Pancreas (tissue), 10 donors: Measurements from ENCODE around the gene IGFBP5. TPM values are rescaled to one million over a fixed set of nuclear protein-coding genes. Genes with fewer than 3 reads are reported as not detected.

Experiments
- ATAC-seq, 4 donors: fragments of 200-7000 bp; cut with Tn5 transposase; one replicate each; pipeline versions ENCODE4 v1.8.0 to v1.9.1; 2020; ENCODE audit warnings: mild to moderate bottlenecking in 4 of 4, moderate library complexity in 4 of 4
- DNase-seq, 6 donors: peaks; one replicate each; pipeline ENCODE4 v3.0.0-alpha.2; 2020
- FAIRE-seq: peaks from 2 replicates; lab custom pipeline; 2012; peaks lifted over from hg19 to GRCh38; lab: Jason Lieb, UNC
- H3K27ac ChIP-seq, 4 donors: fragments of 200-600 bp; sonication (generic); 1 replicate in 3 of 4; 2 replicates in 1 of 4; pipeline versions ENCODE4 v1.5.0 to v1.8.0; 2020
- H3K27me3 ChIP-seq, 4 donors: fragments of 200-600 bp; one replicate each; pipeline ENCODE4 v1.8.0; 2021
- H3K36me3 ChIP-seq, 3 donors: fragments of 200-600 bp; sonication (generic) in 1 of 3; one replicate each; pipeline versions ENCODE4 v1.5.0 to v1.8.0; 2020 to 2021
- H3K4me1 ChIP-seq, 3 donors: fragments of 200-600 bp; one replicate each; pipeline ENCODE4 v1.8.0; 2021
- H3K4me3 ChIP-seq, 4 donors: fragments of 200-600 bp; sonication (generic) in 2 of 4; one replicate each; pipeline versions ENCODE4 v1.5.0 to v1.8.0; 2020 to 2021
- H3K9me3 ChIP-seq, 4 donors: fragments of 200-600 bp; one replicate each; pipeline ENCODE4 v1.8.0; 2021
- CTCF ChIP-seq, 4 donors: fragments of 200-600 bp; sonication (generic) in 3 of 4; IDR thresholded peaks; one replicate each; pipeline versions ENCODE4 v1.5.0 to v1.8.0; 2021; ENCODE audit warnings: antibody characterized with exemption in 4 of 4
- WGBS, 2 donors: extraction: QIAGEN DNeasy Blood & Tissue Kit; methylation state at CpG; one replicate each; pipeline ENCODE4 v1.1.7; 2013; 5-methylcytosine and 5-hydroxymethylcytosine counted together
- intact Hi-C, 3 donors: fragments of 100-400 bp; cut with DNase I; formaldehyde crosslinking; loops; one replicate each; pipeline versions ENCODE4 v1.11.1 to v1.14.2; 2022
- polyA plus RNA-seq, 2 donors: library from polyadenylated mRNA; stranded (reverse); fragments of 200-250 nt; gene quantifications; one replicate each; pipeline ENCODE4 v1.2.3, GENCODE V29; 2013
- total RNA-seq, 6 donors: library from RNA; stranded (reverse); fragmentation: NEBNext Ultra II Directional in 4 of 6; extraction: Animal tissue kit (Norgen Biotek cat#: 25700) in 4 of 6; gene quantifications; one replicate each; pipeline versions ENCODE4 v1.2.1 to v1.2.4, GENCODE V29; 2021 to 2023
- donor health status: healthy with polysubstance abuse.
- donor health status: DM: no; HTN: no; CAD: no; lungs with moderate emphysema.
- donor health status: DM: no; HTN: no; CAD: no.
- donor health status: control.
- donor health status: control.
- donor health status: Bipolar disorder and iron deficiency.
- donor health status: DM: yes; HTN: yes; CAD: no.
- donor health status: DM: no; HTN: no; CAD: no.
- donor health status: DM: no; HTN: no; CAD: no.
- donor health status: DM: yes; HTN: yes; CAD: no.

IGFBP5 gene
- total and polyA plus RNA-seq, 8 donors = 8.2 to 91.6 (median 23.2) TPM

GRCh38 chr2:216717491-216717901, 22.1 kb upstream of the IGFBP5 start:
- no peak for ATAC-seq
- intact Hi-C loops = no loop called here
- Histone ChIP-seq H3K4me3 (no peak overlapping the region), H3K27me3 (no peaks in the 10 kb centered on the region), H3K36me3 (no peaks in the 10 kb centered on the region), H3K9me3 (no peaks in the 10 kb centered on the region), H3K4me1 (no peaks in the 10 kb centered on the region), H3K27ac (no peak overlapping the region)
- 42 to 59% methylated on average over 4 of the region's 4 CpGs for WGBS, 2 donors
- no peak for DNase-seq
- no peak for TF ChIP-seq CTCF (IDR thresholded peaks at IDR 0.05)
- no peak for FAIRE-seq

GRCh38 chr2:216716109-216716508, 20.8 kb upstream of the IGFBP5 start:
- no peaks in the 10 kb centered on the region for H3K27me3 ChIP-seq
- no peak for FAIRE-seq
- intact Hi-C loops = no loop called here
- no peaks in the 10 kb centered on the region for H3K4me1 ChIP-seq
- DNase-seq = no peak
- no peaks in the 10 kb centered on the region for H3K9me3 ChIP-seq
- TF ChIP-seq CTCF (IDR thresholded peaks at IDR 0.05) = no peak
- 65 to 66% methylated on average over 4 of the region's 4 CpGs for WGBS, 2 donors
- no peaks in the 10 kb centered on the region for H3K36me3 ChIP-seq
- no peak overlapping the region for H3K4me3 ChIP-seq
- no peak for ATAC-seq
- H3K27ac ChIP-seq = no peak overlapping the region

- no peak for TF ChIP-seq CTCF (IDR thresholded peaks at IDR 0.05)
- 79 to 81% methylated on average over 14 of the region's 14 CpGs for WGBS, 2 donors
- H3K4me1 ChIP-seq = no peaks in the 10 kb centered on the region
- intact Hi-C loops = no loop called here
- DNase-seq (no peak), FAIRE-seq (no peak), ATAC-seq (no peak)
- no peak overlapping the region for H3K4me3 ChIP-seq
- no peaks in the 10 kb centered on the region for H3K27me3 ChIP-seq
- H3K9me3 ChIP-seq = no peaks in the 10 kb centered on the region
- no peak overlapping the region for H3K27ac ChIP-seq
- no peaks in the 10 kb centered on the region for H3K36me3 ChIP-seq
Observed at GRCh38 chr2:216715402-216715974, 20.1 kb upstream of the IGFBP5 start.

- intact Hi-C loops = no loop called here
- TF ChIP-seq CTCF (IDR thresholded peaks at IDR 0.05) = no peak
- Histone ChIP-seq H3K9me3 (no peaks in the 10 kb centered on the region), H3K36me3 (no peaks in the 10 kb centered on the region), H3K27ac (no peak overlapping the region), H3K27me3 (no peaks in the 10 kb centered on the region), H3K4me3 (no peak overlapping the region), H3K4me1 (no peaks in the 10 kb centered on the region)
- no peak for ATAC-seq
- DNase-seq = no peak
- no peak for FAIRE-seq
- 58 to 60% methylated on average over 3 of the region's 3 CpGs for WGBS, 2 donors
Observed at GRCh38 chr2:216714376-216714775, 19.0 kb upstream of the IGFBP5 start.

- DNase-seq = no peak
- Histone ChIP-seq H3K4me3 (no peak overlapping the region), H3K27me3 (no peaks in the 10 kb centered on the region), H3K36me3 (no peaks in the 10 kb centered on the region), H3K4me1 (no peaks in the 10 kb centered on the region), H3K9me3 (no peaks in the 10 kb centered on the region), H3K27ac (no peak overlapping the region)
- peak in 2 of 4 donors; percentile 42 to 51 for ATAC-seq
- no peak for TF ChIP-seq CTCF (IDR thresholded peaks at IDR 0.05)
- FAIRE-seq = no peak
- intact Hi-C loops = no loop called here
- 62 to 65% methylated on average over 8 of the region's 8 CpGs for WGBS, 2 donors
Observed at GRCh38 chr2:216713691-216714336, 18.5 kb upstream of the IGFBP5 start.
